Trophoblast cell (in vitro differentiated cells and primary cell): Measurements from ENCODE around the gene NR4A3.
"Not testable (repeated sequence)": the region's sequence is repeated elsewhere in the genome, so short reads cannot be mapped to it uniquely, and the experiment has no call there.

ENCODE experiments used
- DNase-seq, 2 donors: peaks; one replicate each; pipeline ENCODE4 v3.0.0-alpha.2; 2016
- H2AFZ ChIP-seq: 2 replicates; pipeline ENCODE4 v1.6.1; 2013; ENCODE audit warnings: low read length, moderate library complexity, mild to moderate bottlenecking; ENCODE audit not compliant: insufficient read depth, poor library complexity
- H2AK5ac ChIP-seq: 2 replicates; pipeline ENCODE4 v1.6.1; 2013; ENCODE audit warnings: mild to moderate bottlenecking, low read length
- H2BK120ac ChIP-seq: 2 replicates; pipeline ENCODE4 v1.6.1; 2013; ENCODE audit warnings: low read length, mild to moderate bottlenecking, moderate library complexity; ENCODE audit not compliant: insufficient read depth, poor library complexity
- H2BK12ac ChIP-seq: 2 replicates; pipeline ENCODE4 v1.6.1; 2013; ENCODE audit warnings: mild to moderate bottlenecking, low read length, moderate library complexity
- H2BK5ac ChIP-seq: 2 replicates; pipeline ENCODE4 v1.6.1; 2013; ENCODE audit warnings: low read length, low read depth, moderate library complexity, mild to moderate bottlenecking; ENCODE audit not compliant: poor library complexity
- H3K14ac ChIP-seq: 2 replicates; pipeline ENCODE4 v1.6.1; 2013; ENCODE audit warnings: mild to moderate bottlenecking, low read length
- H3K18ac ChIP-seq: 2 replicates; pipeline ENCODE4 v1.6.1; 2013; ENCODE audit warnings: mild to moderate bottlenecking, low read length
- H3K23ac ChIP-seq: 2 replicates; pipeline ENCODE4 v1.6.1; 2013; ENCODE audit warnings: low read length
- H3K27ac ChIP-seq: 2 replicates; pipeline ENCODE4 v1.5.1; 2013; ENCODE audit warnings: low read depth, mild to moderate bottlenecking, inconsistent platforms, low read length, moderate library complexity
- H3K27me3 ChIP-seq: 2 replicates; pipeline ENCODE4 v1.6.1; 2013; ENCODE audit warnings: inconsistent platforms, mild to moderate bottlenecking, low read length, moderate library complexity; ENCODE audit not compliant: insufficient read depth
- H3K36me3 ChIP-seq, 2 experiments: 1 replicate in 1 of 2; 2 replicates in 1 of 2; pipeline ENCODE4 v1.6.1; 2013; ENCODE audit warnings: low read length in 2 of 2, mild to moderate bottlenecking in 2 of 2, moderate library complexity in 1 of 2; ENCODE audit not compliant: insufficient read depth in 2 of 2, control insufficient read depth in 1 of 2
- H3K4ac ChIP-seq: 2 replicates; pipeline ENCODE4 v1.6.1; 2013; ENCODE audit warnings: low read depth, mild to moderate bottlenecking, low read length, moderate library complexity
- H3K4me1 ChIP-seq, 2 experiments: 1 replicate in 1 of 2; 2 replicates in 1 of 2; pipeline ENCODE4 v1.6.1; 2013; ENCODE audit warnings: low read length in 2 of 2, mild to moderate bottlenecking in 2 of 2, moderate library complexity in 1 of 2; ENCODE audit not compliant: insufficient read depth in 2 of 2, control insufficient read depth in 1 of 2
- H3K4me2 ChIP-seq: 2 replicates; pipeline ENCODE4 v1.6.1; 2013; ENCODE audit warnings: inconsistent platforms, mild to moderate bottlenecking, low read length, moderate library complexity
- H3K4me3 ChIP-seq: 2 replicates; pipeline ENCODE4 v1.5.1; 2013; ENCODE audit warnings: mild to moderate bottlenecking, low read depth, low read length, inconsistent platforms
- H3K79me1 ChIP-seq: one replicate; pipeline ENCODE4 v1.6.1; 2013; ENCODE audit warnings: low read length
- H3K79me2 ChIP-seq: 2 replicates; pipeline ENCODE4 v1.6.1; 2013; ENCODE audit warnings: low read length, mild to moderate bottlenecking; ENCODE audit not compliant: control insufficient read depth, insufficient read depth, poor library complexity
- H3K9ac ChIP-seq: 2 replicates; pipeline ENCODE4 v1.6.1; 2013; ENCODE audit warnings: mild to moderate bottlenecking, low read length
- H3K9me3 ChIP-seq: 2 replicates; pipeline ENCODE4 v1.6.1; 2013; ENCODE audit warnings: low read depth, mild to moderate bottlenecking, control low read depth, inconsistent platforms, low read length; ENCODE audit not compliant: insufficient read depth
- H4K12ac ChIP-seq: 2 replicates; pipeline ENCODE4 v1.6.1; 2013; ENCODE audit warnings: low read depth, mild to moderate bottlenecking, low read length, moderate library complexity
- H4K8ac ChIP-seq: 2 replicates; pipeline ENCODE4 v1.6.1; 2013; ENCODE audit warnings: low read depth, mild to moderate bottlenecking, low read length, moderate library complexity
- H4K91ac ChIP-seq: one replicate; pipeline ENCODE4 v1.6.1; 2013; ENCODE audit warnings: low read depth, mild to moderate bottlenecking, low read length, moderate library complexity
- WGBS: extraction: QIAGEN DNeasy Blood & Tissue Kit; methylation state at CpG from one replicate; pipeline ENCODE4 v1.1.7; 2013; ENCODE audit warnings: missing lambda C conversion rate; ENCODE audit not compliant: insufficient read length, insufficient coverage; ENCODE audit errors: extremely low coverage; 5-methylcytosine and 5-hydroxymethylcytosine counted together

The NR4A3 gene

DNA sequence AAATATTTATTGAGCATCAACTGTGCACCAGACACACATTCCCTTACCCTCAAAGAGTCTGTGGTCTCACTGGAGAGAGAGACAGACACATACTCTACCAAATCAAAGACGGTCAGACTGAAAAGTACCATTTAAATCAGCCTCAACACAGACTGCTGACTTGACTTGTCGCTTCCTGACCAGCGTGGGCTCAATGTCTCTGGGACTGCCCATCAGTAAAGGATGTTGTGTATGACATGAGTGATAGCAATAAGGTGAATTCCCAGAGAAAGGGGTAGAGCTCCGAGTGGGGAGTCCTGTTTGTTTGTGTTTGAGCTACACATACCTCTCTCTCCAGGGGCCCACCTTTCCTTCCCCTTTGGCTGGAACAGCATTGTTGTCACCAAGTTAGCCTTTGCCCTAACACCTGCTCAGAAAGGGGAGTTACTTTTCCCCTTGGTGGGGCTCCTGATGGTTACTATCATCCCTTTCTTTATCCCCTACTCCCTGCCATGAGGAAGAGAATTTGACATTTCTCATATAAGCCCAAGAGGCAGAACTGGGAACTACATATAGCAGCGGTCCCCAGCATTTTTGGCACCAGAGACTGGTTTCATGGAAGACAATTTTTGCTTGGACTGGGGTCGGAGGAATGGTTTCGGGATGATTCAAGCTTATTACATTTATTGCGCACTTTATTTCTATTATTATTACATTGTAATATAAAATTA, 33.9 kb downstream of the NR4A3 start:
- Histone ChIP-seq H2BK5ac (no peak overlapping the region), H3K14ac (no peak overlapping the region), H4K91ac (no peak overlapping the region), H2AFZ (no peak overlapping the region), H3K4me1 (no peaks in the 10 kb centered on the region), H3K4me3 (no peak overlapping the region), H3K4me2 (no peak overlapping the region), H4K8ac (no peak overlapping the region), H3K9me3 (no peaks in the 10 kb centered on the region), H3K23ac (no peak overlapping the region), H4K12ac (no peak overlapping the region), H2AK5ac (no peak overlapping the region), H2BK120ac (no peak overlapping the region), H3K4ac (no peak overlapping the region), H2BK12ac (no peak overlapping the region), H3K79me2 (no peaks in the 10 kb centered on the region), H3K18ac (no peak overlapping the region), H3K36me3 (no peaks in the 10 kb centered on the region), H3K27me3 (no peaks in the 10 kb centered on the region), H3K9ac (no peak overlapping the region), H3K79me1 (no peaks in the 10 kb centered on the region), H3K27ac (no peak overlapping the region)
- DNase-seq = no peak
- WGBS = no CpG with 5 or more reads among the region's 8 CpGs

DNA sequence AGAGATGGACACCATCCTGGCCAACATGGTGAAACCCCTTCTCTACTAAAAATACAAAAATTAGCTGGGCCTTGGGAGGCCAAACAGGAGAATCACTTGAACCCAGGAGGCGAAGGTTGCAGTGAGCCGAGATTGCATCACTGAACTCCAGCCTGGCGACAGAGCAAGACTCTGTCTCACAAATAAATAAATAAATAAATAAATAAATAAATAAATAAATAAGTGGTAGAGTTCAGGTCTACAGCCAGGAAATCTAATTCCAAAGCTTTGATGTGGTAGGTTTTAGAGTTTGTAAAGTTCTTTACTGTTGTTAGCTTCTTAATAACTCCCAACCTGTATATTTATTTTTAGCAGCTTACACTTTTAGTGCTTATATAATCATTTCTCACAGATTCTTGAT, 35.9 kb downstream of the NR4A3 start:
- H4K12ac ChIP-seq, H3K23ac ChIP-seq, H3K27ac ChIP-seq, H3K4me3 ChIP-seq, H3K4ac ChIP-seq, H3K4me2 ChIP-seq, H3K4me1 ChIP-seq, H4K91ac ChIP-seq, H3K36me3 ChIP-seq, H2BK5ac ChIP-seq, H3K18ac ChIP-seq, H3K27me3 ChIP-seq, DNase-seq, H3K79me1 ChIP-seq, H3K14ac ChIP-seq, H2BK120ac ChIP-seq, H4K8ac ChIP-seq, H2AK5ac ChIP-seq, H3K9ac ChIP-seq, H2BK12ac ChIP-seq, H2AFZ ChIP-seq, H3K9me3 ChIP-seq, H3K79me2 ChIP-seq: not testable (repeated sequence)
- no CpG with 5 or more reads among the region's 3 CpGs for WGBS

GRCh38 chr9:99858087-99858486, 36.4 kb downstream of the NR4A3 start:
- Histone ChIP-seq H2AK5ac (no peak overlapping the region), H2BK5ac (no peak overlapping the region), H3K4me2 (no peak overlapping the region), H4K12ac (no peak overlapping the region), H3K14ac (no peak overlapping the region), H3K9me3 (no peaks in the 10 kb centered on the region), H3K36me3 (no peaks in the 10 kb centered on the region), H3K27ac (no peak overlapping the region), H2BK120ac (no peak overlapping the region), H3K4ac (no peak overlapping the region), H3K9ac (no peak overlapping the region), H3K27me3 (no peaks in the 10 kb centered on the region), H3K79me1 (no peaks in the 10 kb centered on the region), H3K4me1 (no peaks in the 10 kb centered on the region), H3K18ac (no peak overlapping the region), H4K8ac (no peak overlapping the region), H3K23ac (no peak overlapping the region), H3K4me3 (no peak overlapping the region), H3K79me2 (no peaks in the 10 kb centered on the region), H2AFZ (no peak overlapping the region), H4K91ac (no peak overlapping the region), H2BK12ac (no peak overlapping the region)
- WGBS = no CpG with 5 or more reads among the region's 3 CpGs
- DNase-seq = no peak

DNA sequence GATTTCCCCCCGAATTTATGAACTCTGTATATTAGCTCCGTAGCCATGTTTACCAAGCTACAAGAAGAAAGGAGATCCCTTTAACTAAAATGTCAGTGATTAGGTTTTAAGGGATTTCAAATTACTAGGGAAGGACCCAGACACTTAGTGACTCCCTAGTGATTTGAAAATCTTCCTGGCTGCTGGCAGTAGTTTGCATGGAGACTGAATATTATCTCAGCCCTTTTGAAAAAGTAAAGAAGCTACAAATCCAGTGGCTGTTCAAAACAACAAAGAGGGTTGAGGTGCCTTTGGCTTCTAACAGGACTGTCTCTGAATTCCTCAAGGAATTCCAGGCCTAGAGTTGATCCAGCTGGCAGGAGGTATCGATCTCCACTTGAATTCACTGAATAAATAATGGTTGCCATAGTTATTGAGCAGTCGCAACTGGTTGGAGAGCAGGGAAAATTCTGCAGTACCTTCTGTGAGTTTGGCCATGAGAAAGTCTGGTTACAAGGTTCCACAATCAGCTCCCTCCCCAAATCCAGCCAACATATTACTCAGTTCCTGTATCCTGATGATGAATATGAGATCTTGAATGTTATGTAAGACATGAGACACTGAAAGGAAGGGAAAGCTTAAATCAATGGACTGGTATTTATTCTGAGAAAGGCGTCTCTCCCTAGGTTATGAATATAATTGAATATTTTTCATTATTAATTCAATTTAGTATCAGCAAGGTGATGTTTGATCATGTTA, 37.7 kb downstream of the NR4A3 start:
- Histone ChIP-seq H2BK120ac (no peak overlapping the region), H3K4ac (no peak overlapping the region), H4K91ac (no peak overlapping the region), H4K8ac (no peak overlapping the region), H3K4me1 (no peaks in the 10 kb centered on the region), H3K23ac (no peak overlapping the region), H3K18ac (no peak overlapping the region), H4K12ac (no peak overlapping the region), H3K27me3 (no peaks in the 10 kb centered on the region), H2AK5ac (no peak overlapping the region), H2BK12ac (no peak overlapping the region), H2AFZ (no peak overlapping the region), H3K4me2 (no peak overlapping the region), H3K79me2 (no peaks in the 10 kb centered on the region), H3K79me1 (no peaks in the 10 kb centered on the region), H3K36me3 (no peaks in the 10 kb centered on the region), H3K9ac (no peak overlapping the region), H2BK5ac (no peak overlapping the region), H3K27ac (no peak overlapping the region), H3K14ac (no peak overlapping the region), H3K9me3 (no peaks in the 10 kb centered on the region), H3K4me3 (no peak overlapping the region)
- no peak for DNase-seq
- WGBS = no CpG with 5 or more reads among the region's 5 CpGs
